Measurements from ENCODE around the gene CEP89.

- TF ChIP-seq POLR2AphosphoS5 (IDR thresholded peaks at IDR 0.05) (no peak), CTCF (IDR thresholded peaks at IDR 0.05) (no peak)
Measured at GRCh38 chr19:33000910-33001309, 29.2 kb upstream of the CEP89 start.
